Activated T-cell treated with anti-CD3 and anti-CD28 coated beads for 1 hour (primary cell): ENCODE measurements around the gene RXFP4.
"Not testable (repeated sequence)": the region's sequence is repeated elsewhere in the genome, so short reads cannot be mapped to it uniquely, and the experiment has no call there.

ENCODE experiments used
- DNase-seq: peaks from one replicate; pipeline ENCODE4 v3.0.0-alpha.2; 2020; ENCODE audit warnings: low read depth

RXFP4 gene, protein sequence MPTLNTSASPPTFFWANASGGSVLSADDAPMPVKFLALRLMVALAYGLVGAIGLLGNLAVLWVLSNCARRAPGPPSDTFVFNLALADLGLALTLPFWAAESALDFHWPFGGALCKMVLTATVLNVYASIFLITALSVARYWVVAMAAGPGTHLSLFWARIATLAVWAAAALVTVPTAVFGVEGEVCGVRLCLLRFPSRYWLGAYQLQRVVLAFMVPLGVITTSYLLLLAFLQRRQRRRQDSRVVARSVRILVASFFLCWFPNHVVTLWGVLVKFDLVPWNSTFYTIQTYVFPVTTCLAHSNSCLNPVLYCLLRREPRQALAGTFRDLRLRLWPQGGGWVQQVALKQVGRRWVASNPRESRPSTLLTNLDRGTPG

GRCh38 chr1:155940993-155941844 lies at the start of gene RXFP4:
Gene RXFP4 (plus strand): TSS chr1:155941638. CDS start chr1:155941710, 72 bp downstream.
- DNase-seq: no peak

GRCh38 chr1:155892796-155893195 lies 48.6 kb upstream of the RXFP4 start:
- no peak for DNase-seq

- DNase-seq: no peak
Observed at GRCh38 chr1:155893389-155894142, 47.9 kb upstream of the RXFP4 start.

DNA sequence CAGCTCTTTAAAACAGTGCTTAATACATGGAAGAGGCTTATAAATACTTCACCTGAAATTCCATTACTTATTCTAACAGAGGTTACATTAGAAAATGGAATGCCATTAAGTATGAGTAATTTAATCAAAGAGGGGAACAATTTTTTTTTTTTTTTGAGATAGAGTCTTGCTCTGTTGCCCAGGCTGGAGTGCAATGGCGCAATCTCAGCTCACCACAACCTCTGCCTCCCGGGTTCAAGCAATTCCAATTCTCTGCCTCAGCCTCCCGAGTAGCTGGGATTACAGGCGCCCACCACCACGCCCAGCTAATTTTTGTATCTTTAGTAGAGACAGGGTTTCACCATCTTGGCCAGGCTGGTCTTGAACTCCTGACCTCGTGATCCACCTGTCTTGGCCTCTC lies 45.8 kb upstream of the RXFP4 start:
- DNase-seq: not testable (repeated sequence)

- DNase-seq: not testable (repeated sequence)
Observed at GRCh38 chr1:155896476-155896875, 45.0 kb upstream of the RXFP4 start.

GRCh38 chr1:155897746-155898145 lies 43.7 kb upstream of the RXFP4 start:
- DNase-seq: no peak

DNA sequence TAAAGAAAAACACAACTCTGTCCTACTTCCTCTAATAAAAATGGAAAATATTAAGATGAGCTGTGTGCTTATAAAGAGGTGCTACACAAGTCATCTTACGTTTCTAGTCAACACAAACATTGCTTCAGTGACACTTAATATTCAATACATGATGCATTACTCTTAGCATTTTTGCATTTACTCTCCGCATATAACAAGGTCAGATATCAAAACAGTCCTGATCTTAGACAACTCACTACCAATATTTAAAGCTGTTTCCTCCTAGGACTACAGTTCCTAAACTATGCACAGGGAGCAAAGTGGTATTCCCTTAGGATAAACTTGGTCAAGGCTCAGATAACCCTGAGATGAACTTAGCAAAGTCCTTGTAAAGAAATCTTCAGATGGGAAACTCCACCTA lies 42.5 kb upstream of the RXFP4 start:
- no peak for DNase-seq

DNA sequence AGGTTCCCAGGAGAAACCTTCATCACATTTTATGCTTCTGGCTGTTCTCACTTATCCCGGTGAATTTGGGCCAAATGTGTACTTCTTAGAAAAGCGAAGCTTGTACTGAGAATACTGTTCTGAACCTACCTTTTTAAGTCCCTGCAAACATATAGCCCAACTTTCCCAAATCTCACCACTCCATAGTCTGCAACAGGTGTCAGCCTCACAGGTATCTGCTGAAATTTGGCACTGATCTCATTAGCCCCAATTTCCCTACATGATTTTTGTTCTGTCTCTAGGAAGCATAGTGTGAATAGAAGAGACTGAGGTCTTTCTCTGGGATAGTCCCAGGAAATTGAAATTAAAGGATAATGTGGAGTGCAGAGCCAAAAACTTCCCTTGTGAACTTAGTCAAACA lies 41.8 kb upstream of the RXFP4 start:
- DNase-seq: no peak

GRCh38 chr1:155900161-155900560 lies 41.3 kb upstream of the RXFP4 start:
- DNase-seq: no peak

DNA sequence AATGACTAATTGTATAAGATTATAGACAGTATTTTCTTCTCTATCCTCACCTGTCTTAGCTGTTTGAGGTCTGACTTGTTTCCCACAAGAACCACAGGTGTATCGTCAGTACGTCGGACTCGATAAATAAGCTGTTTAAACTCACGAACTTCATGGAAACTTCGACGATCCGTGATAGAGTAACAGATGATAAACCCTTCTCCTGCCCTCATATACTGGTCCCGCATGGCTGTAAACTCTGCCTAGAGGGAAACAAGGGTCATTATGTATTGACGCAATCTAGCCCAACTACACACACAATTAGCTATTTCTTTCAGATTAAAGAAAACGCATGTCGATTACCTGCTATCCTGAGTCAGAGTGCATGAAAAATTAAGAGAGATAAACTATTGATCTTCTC lies 37.2 kb upstream of the RXFP4 start:
- no peak for DNase-seq

- no peak for DNase-seq
Observed at GRCh38 chr1:155909894-155910293, 31.5 kb upstream of the RXFP4 start.

DNA sequence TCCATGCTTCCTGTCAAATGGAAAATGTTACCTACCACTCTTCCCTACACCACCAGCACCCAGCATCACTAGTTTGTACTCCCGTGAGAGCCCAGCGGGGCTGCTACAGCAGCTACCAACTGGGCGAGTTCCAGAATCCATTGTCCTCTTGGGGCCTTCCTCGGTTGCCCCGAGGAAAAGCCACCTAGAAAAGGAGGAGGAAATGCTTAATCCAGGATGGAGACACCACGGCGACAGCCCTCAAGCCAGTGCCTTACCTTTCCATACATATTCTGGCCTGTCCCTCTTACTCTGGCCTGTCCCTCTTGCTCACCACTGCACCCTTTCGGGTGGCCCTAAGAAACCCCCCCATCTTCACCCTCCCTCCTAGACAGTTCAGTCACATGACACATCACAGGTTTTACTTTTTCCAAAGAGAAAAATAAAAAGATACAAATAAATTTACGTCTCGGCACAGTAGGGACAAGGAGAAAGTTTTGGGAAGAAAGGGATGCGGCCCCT lies 30.8 kb upstream of the RXFP4 start:
- no peak for DNase-seq

DNA sequence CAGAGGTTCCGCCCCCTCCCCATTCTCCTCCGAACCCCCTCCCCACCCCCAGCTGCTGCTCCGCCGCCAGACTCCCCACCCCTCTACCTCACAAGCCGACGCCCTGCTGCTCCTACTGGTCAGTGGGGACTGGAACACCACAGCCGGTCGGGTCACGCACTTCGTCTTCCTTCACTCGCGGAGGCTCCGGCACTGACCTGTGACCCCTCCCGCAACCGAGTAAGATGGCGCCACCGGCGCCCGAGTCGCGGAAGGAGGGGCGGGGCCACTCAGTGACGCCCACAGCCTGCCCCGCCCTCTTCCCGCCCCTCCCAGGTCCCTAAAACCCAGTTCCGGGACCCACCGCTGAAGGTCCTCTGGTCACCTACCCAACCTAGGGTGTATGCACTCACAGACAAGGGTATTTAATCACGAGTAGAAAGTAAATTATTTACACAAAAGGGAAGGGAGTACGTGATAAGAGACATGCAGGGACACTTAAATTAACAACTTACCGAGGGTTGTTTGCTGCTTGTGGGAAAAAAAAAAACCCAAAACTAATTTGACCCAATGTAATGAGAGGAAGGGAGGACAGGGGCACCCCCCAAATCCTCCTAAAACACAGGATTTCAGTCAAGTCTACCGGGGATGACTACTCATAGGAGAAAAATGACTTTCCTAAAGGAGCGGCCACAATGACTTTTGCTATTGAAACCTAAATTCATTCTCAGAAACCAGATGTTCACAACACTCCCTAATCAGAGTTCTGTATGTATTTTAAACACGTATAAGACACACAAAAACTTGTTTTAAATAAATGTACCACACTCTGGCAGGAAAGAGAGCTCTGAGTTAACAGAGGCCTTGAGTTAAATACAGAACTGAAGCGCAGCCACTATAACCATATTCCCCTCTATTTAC lies 30.0 kb upstream of the RXFP4 start, which contains the start of gene RIT1:
Gene RIT1, minus strand, starts transcription at position 194 of the 900 bp plus-strand sequence. CDS start 588 bp downstream, outside the sequence.
- peak; percentile 80 for DNase-seq

- no peak for DNase-seq
Observed at GRCh38 chr1:155912056-155912536, 29.3 kb upstream of the RXFP4 start.

DNA sequence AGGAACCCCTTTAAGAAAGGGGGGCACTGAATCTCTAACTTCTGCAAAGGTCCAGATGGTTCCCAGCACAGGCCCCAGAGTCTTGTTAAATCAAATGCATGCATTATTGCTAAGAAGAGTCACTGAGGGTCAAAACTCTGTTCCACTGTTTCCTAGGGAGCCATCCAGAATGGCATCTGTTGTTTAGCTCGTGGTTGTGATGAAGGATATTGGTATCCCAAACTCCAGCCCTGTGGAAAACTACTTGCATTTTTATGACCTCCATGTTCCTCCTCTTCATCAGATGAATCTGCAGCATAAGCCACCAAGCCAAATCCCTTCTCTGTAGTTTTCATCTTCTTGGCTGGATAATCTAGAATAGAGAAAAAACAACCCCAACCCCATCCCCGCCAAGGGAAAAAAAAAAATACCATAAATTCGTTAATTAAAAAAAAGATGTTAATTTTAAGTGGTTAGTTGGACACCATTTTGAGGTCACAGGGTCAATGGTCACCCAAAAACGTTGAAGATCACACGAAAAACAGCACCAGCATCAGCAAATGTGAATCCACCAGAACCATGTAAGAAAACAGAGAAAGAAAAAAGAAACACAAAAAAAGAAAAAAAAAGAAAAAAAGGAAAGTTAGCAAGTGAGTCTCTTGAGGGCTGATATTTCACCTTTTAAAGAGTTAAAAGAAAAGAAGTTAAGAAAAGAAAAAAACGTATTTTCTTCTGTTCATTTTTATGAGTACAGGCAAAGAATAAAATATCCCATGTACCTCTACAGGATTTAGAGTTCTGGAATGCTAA lies 27.3 kb upstream of the RXFP4 start:
- DNase-seq: no peak

GRCh38 chr1:155918660-155919059 lies 22.8 kb upstream of the RXFP4 start:
- DNase-seq: no peak

DNA sequence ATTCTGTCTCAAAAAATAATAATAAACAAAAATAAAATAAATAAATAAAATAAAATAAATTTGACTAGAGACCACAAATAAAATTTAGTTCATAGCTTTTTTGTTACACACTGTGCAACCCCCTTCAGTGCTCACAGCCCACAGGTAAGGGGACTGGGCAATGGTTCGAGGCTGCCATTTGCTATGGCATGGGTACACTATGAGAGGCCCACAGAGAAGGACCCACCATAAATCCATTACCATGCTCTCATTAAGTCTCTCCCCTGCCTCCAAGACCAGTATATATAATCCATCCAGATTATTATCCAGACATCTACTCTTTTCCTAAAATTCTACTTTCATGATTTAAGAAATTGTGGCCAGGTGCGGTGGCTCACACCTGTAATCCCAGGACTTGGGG lies 21.6 kb upstream of the RXFP4 start:
- DNase-seq: no peak

DNA sequence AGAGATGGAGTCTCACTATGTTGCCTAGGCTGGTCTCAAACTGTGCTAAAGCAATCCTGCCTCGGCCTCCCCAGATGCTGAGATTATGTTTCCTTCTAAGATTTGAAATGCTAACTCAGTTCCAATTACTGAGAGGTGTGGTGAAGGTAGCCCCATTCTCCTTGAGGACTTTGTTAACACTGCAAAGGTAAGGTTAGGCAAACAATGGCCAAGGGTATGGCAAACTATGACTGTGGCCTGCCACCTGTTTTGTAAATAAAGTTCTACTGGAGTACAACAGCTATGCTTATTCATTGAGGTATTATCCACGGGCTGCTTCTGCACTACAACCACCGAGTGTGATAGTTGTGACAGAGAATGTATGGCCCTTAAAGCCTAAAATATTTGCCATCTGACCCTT lies 20.7 kb upstream of the RXFP4 start:
- DNase-seq: no peak

GRCh38 chr1:155925506-155925905 lies 15.9 kb upstream of the RXFP4 start:
- DNase-seq: no peak

GRCh38 chr1:155929057-155929456 lies 12.4 kb upstream of the RXFP4 start:
- DNase-seq: no peak
